ENCODE data around the gene CSE1L. TPM values are rescaled to one million over a fixed set of nuclear protein-coding genes. Genes with fewer than 3 reads are reported as not detected.

Gene CSE1L
- total and polyA plus RNA-seq, 2 experiments from 2014 or later = 34.3 to 54.9 TPM

DNA sequence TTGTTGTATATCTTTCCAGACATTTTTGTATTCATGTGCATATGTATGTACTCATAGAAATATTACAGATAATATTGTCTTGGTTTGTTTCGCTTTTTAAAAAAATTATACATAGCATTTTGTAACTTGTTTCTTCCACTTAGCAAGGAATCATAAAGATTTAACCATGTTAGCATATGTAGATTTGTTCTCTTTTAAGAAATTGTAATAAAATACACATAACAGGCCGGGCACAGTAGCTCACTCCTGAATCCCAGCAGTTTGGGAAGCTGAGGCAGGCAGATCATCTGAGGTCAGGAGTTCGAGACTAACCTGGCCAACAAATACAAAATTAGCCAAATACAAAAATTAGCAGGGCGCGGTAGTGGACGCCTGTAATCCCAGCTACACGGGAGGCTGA is 44.4 kb upstream of the CSE1L start:
- Histone ChIP-seq H4K20me1 (ENCODE audit: insufficient read depth, poor library complexity, severe bottlenecking) (no peaks in the 10 kb centered on the region), H3K9me2 (replicated peaks; ENCODE audit: insufficient read depth) (no peaks in the 10 kb centered on the region), H3K4me2 (no peak overlapping the region), H3K27me3 (no peaks in the 10 kb centered on the region), H3K9me3 (ENCODE audit: low read depth) (no peaks in the 10 kb centered on the region), H3K4me3 (no peak overlapping the region), H3K27ac (no peak overlapping the region), H2AFZ (no peak overlapping the region), H3K4me1 (ENCODE audit: insufficient read depth) (no peaks in the 10 kb centered on the region), H3K79me2 (no peaks in the 10 kb centered on the region), H3K36me3 (replicated peaks; ENCODE audit: insufficient read depth, low read depth) (no peaks in the 10 kb centered on the region)
- no peak for DNase-seq (ENCODE audit: low spot score)
- TF ChIP-seq EZH2phosphoT487 (IDR thresholded peaks at IDR 0.05; ENCODE audit: low read depth, severe bottlenecking, unreplicated experiment) = no peak
- TF ChIP-seq EZH2 (IDR thresholded peaks at IDR 0.05; ENCODE audit: borderline replicate concordance) = no peak
- TF ChIP-seq, protein P1, sequence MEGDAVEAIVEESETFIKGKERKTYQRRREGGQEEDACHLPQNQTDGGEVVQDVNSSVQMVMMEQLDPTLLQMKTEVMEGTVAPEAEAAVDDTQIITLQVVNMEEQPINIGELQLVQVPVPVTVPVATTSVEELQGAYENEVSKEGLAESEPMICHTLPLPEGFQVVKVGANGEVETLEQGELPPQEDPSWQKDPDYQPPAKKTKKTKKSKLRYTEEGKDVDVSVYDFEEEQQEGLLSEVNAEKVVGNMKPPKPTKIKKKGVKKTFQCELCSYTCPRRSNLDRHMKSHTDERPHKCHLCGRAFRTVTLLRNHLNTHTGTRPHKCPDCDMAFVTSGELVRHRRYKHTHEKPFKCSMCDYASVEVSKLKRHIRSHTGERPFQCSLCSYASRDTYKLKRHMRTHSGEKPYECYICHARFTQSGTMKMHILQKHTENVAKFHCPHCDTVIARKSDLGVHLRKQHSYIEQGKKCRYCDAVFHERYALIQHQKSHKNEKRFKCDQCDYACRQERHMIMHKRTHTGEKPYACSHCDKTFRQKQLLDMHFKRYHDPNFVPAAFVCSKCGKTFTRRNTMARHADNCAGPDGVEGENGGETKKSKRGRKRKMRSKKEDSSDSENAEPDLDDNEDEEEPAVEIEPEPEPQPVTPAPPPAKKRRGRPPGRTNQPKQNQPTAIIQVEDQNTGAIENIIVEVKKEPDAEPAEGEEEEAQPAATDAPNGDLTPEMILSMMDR (IDR thresholded peaks at IDR 0.05; ENCODE audit: poor library complexity) = no peak
- 97% methylated on average over 7 of the region's 7 CpGs for WGBS (ENCODE audit: low lambda C conversion rate, missing lambda C conversion rate)

DNA sequence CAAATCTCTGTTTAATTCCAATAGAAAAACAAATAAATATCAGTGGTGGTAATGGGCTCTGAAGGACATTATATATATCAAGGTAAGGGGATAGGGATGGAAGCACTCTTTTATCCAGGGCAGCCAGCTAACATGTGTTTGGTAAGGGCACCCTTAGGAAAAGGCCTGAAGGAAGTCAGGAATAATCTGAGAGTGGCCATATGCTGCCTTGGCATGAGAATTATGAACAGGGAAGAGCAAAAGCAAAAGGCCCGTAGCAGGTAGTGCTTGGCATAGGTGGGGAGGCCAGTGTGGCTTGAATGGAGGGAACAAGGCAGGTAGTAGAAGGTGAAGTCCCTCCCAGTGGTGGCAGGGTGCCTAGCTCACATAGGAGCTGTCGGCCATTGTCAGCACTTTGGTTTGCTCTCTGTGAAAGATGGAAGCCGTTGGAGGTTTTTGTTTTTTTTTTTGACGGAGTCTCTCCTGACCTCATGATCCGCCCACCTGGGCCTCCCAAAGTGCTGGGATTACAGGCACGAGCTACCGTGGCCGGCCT is 39.6 kb upstream of the CSE1L start:
- Histone ChIP-seq H3K36me3 (replicated peaks; ENCODE audit: insufficient read depth, low read depth) (peaks cover 3% of the 10 kb centered on the region), H3K27ac (no peak overlapping the region)
- 87% methylated on average over 8 of the region's 8 CpGs for WGBS (ENCODE audit: low lambda C conversion rate, missing lambda C conversion rate)

DNA sequence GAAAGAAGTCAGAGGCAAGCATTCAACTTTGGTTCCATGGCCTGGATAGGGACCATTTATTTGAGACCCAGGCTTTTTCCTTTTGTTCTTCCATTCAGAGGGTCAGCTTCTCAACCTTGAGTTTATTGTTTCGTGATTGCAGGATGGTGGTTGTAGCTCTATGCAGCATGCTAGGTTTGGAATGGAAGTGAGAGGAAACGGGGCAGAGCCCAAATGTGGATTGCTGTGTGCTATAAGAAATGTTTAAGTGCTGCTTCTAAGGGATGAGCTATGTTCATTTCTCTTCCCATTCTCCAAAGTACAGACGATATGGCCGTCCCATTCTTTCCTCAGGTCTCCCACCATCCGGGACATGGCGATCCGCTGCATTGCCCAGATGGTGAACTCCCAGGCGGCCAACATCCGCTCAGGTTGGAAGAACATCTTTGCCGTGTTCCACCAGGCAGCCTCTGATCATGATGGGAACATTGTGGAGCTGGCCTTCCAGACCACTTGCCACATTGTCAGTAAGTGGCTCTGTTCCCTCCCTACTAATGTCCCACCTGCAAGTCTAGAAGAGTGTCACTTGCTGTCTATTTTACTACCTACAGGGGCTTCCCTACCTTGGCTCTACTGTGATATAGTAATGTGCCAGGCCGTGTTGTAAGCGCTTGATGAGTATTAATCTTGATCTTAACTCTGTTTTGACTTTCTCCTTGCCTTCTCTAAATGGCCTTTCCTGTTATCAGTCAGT is 36.0 kb upstream of the CSE1L start:
- Histone ChIP-seq H3K4me1 (ENCODE audit: insufficient read depth) (no peaks in the 10 kb centered on the region), H3K9me3 (ENCODE audit: low read depth) (no peaks in the 10 kb centered on the region), H3K9me2 (replicated peaks; ENCODE audit: insufficient read depth) (no peaks in the 10 kb centered on the region), H3K79me2 (peaks cover 2% of the 10 kb centered on the region), H2AFZ (no peak overlapping the region), H3K27me3 (no peaks in the 10 kb centered on the region), H3K4me2 (no peak overlapping the region), H3K4me3 (no peak overlapping the region), H4K20me1 (ENCODE audit: insufficient read depth, poor library complexity, severe bottlenecking) (no peaks in the 10 kb centered on the region), H3K36me3 (replicated peaks; ENCODE audit: insufficient read depth, low read depth) (peaks cover 6% of the 10 kb centered on the region), H3K27ac (peak overlapping the region; percentile 21)
- 96% methylated on average over 12 of the region's 12 CpGs for WGBS (ENCODE audit: low lambda C conversion rate, missing lambda C conversion rate)
- TF ChIP-seq EZH2phosphoT487 (IDR thresholded peaks at IDR 0.05; ENCODE audit: low read depth, severe bottlenecking, unreplicated experiment) = no peak
- TF ChIP-seq, protein P1 (IDR thresholded peaks at IDR 0.05; ENCODE audit: poor library complexity) = no peak
- no peak for TF ChIP-seq EZH2 (IDR thresholded peaks at IDR 0.05; ENCODE audit: borderline replicate concordance)
- DNase-seq (ENCODE audit: low spot score) = no peak

More for the DNA sequence above, 39.6 kb upstream of the CSE1L start:
- Histone ChIP-seq H3K4me2 (no peak overlapping the region), H3K79me2 (peaks cover 2% of the 10 kb centered on the region), H3K27me3 (no peaks in the 10 kb centered on the region), H3K4me1 (ENCODE audit: insufficient read depth) (no peaks in the 10 kb centered on the region), H3K9me2 (replicated peaks; ENCODE audit: insufficient read depth) (no peaks in the 10 kb centered on the region), H3K9me3 (ENCODE audit: low read depth) (no peaks in the 10 kb centered on the region), H3K4me3 (no peak overlapping the region), H2AFZ (no peak overlapping the region), H4K20me1 (ENCODE audit: insufficient read depth, poor library complexity, severe bottlenecking) (no peaks in the 10 kb centered on the region)
- DNase-seq (ENCODE audit: low spot score) = no peak
- TF ChIP-seq EZH2phosphoT487 (IDR thresholded peaks at IDR 0.05; ENCODE audit: low read depth, severe bottlenecking, unreplicated experiment) (no peak), EZH2 (IDR thresholded peaks at IDR 0.05; ENCODE audit: borderline replicate concordance) (no peak)
- TF ChIP-seq, protein P1 (IDR thresholded peaks at IDR 0.05; ENCODE audit: poor library complexity) = no peak
